GM23248 (cell line): ENCODE measurements around the gene RIC1. TPM values are rescaled to one million over a fixed set of nuclear protein-coding genes. Genes with fewer than 3 reads are reported as not detected.
A peak's percentile ranks its signal among the peaks of the same experiment; 100 is the strongest.

ENCODE experiments used
- DNase-seq: peaks from one replicate; pipeline ENCODE4 v3.0.0-alpha.2; 2015
- H2AFZ ChIP-seq: fragments of 200-600 bp; sonication (generic); 2 replicates; pipeline ENCODE4 v1.6.1; 2016; ENCODE audit warnings: antibody characterized with exemption
- H3F3A ChIP-seq: fragments of 200-600 bp; sonication (generic); 2 replicates; pipeline ENCODE4 v1.6.1; 2016; ENCODE audit warnings: mild to moderate bottlenecking, antibody characterized with exemption, mixed run types; ENCODE audit not compliant: insufficient read depth
- H3K27ac ChIP-seq: fragments of 200-600 bp; sonication (generic); 2 replicates; pipeline ENCODE4 v1.5.1; 2016; ENCODE audit warnings: mild to moderate bottlenecking
- H3K27me3 ChIP-seq: fragments of 200-600 bp; sonication (generic); replicated peaks from 2 replicates; pipeline ENCODE4 v1.6.1; 2016; ENCODE audit warnings: mild to moderate bottlenecking; ENCODE audit not compliant: insufficient read depth
- H3K36me3 ChIP-seq: fragments of 200-600 bp; sonication (generic); 2 replicates; pipeline ENCODE4 v1.6.1; 2016; ENCODE audit warnings: low read depth, mild to moderate bottlenecking
- H3K4me1 ChIP-seq: fragments of 200-600 bp; sonication (generic); 2 replicates; pipeline ENCODE4 v1.6.1; 2016; ENCODE audit warnings: mild to moderate bottlenecking; ENCODE audit not compliant: insufficient read depth
- H3K4me2 ChIP-seq: fragments of 200-600 bp; sonication (generic); one replicate; pipeline ENCODE4 v1.6.1; 2016; ENCODE audit warnings: mild to moderate bottlenecking; ENCODE audit not compliant: unreplicated experiment
- H3K4me3 ChIP-seq: fragments of 200-600 bp; sonication (generic); 2 replicates; pipeline ENCODE4 v1.5.1; 2016; ENCODE audit warnings: mild to moderate bottlenecking
- H3K79me2 ChIP-seq: fragments of 200-600 bp; sonication (generic); 2 replicates; pipeline ENCODE4 v1.6.1; 2016; ENCODE audit warnings: mild to moderate bottlenecking; ENCODE audit not compliant: insufficient read depth
- H3K9ac ChIP-seq: fragments of 200-600 bp; sonication (generic); 2 replicates; pipeline ENCODE4 v1.6.1; 2016; ENCODE audit warnings: mild to moderate bottlenecking
- H3K9me2 ChIP-seq: fragments of 200-600 bp; sonication (generic); 2 replicates; pipeline ENCODE4 v1.6.1; 2016; ENCODE audit warnings: mixed run types, mild to moderate bottlenecking, moderate library complexity; ENCODE audit not compliant: insufficient read depth
- H3K9me3 ChIP-seq: fragments of 200-600 bp; sonication (generic); one replicate; pipeline ENCODE4 v1.6.1; 2017; ENCODE audit warnings: low read depth
- H4K20me1 ChIP-seq: fragments of 200-600 bp; sonication (generic); 2 replicates; pipeline ENCODE4 v1.6.0; 2016; ENCODE audit not compliant: insufficient read depth
- EZH2 ChIP-seq: fragments of 200-600 bp; sonication (generic); IDR thresholded peaks from 2 replicates; pipeline ENCODE4 v1.6.1; 2018; ENCODE audit warnings: antibody characterized with exemption, mild to moderate bottlenecking; ENCODE audit not compliant: insufficient read depth, poor library complexity, severe bottlenecking
- EZH2phosphoT487 ChIP-seq: fragments of 200-600 bp; sonication (generic); IDR thresholded peaks from 2 replicates; pipeline ENCODE4 v1.6.1; 2018; ENCODE audit warnings: antibody characterized with exemption, moderate library complexity, mild to moderate bottlenecking, low read depth; ENCODE audit not compliant: insufficient read depth
- WGBS, 2 experiments: methylation state at CpG; one replicate each; pipeline ENCODE4 v1.1.6; 2015 to 2017; ENCODE audit warnings: low lambda C conversion rate in 2 of 2, low coverage in 1 of 2; ENCODE audit errors: missing lambda C conversion rate in 2 of 2; 5-methylcytosine and 5-hydroxymethylcytosine counted together
- in situ Hi-C: fragments of 300-500 bp; cut with MboI; formaldehyde crosslinking; loops from 2 replicates; pipeline ENCODE4 v1.15.0; 2020
- polyA plus RNA-seq: library from polyadenylated mRNA; unstranded; fragments of >200 nt; fragmentation: Nextera tagmentation; extraction: Ambion mirVana; gene quantifications from 2 replicates; pipeline ENCODE4 v1.2.1, GENCODE V29; 2016
- total RNA-seq: library from RNA; depleted of rRNA; stranded (reverse); fragments of >200 nt; shearing (Covaris generic); gene quantifications from 2 replicates; pipeline ENCODE4 v1.2.3, GENCODE V29; 2014

Gene RIC1
- total and polyA plus RNA-seq, 2 experiments from 2014 or later, result 13.0 to 48.7 TPM

DNA sequence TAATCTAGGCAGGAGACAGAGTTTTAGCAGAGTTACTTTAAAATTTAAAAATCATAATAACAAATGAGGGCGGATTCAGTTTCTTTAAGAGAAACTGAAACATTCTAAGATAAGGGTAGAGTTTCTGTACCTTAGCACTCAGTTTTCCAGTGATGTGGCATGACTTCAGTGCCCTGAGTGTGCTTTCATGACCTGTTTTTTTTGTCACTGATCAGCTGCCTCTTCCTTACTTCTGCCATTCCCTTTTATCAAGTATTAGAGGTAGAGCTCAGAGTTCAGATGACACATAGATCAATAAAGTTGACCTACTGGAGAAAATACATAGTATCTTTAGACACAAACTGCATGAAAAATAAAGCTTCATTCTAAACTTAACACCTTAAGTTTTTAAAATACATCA, 121.7 kb downstream of the RIC1 start:
- Histone ChIP-seq H4K20me1 (no peaks in the 10 kb centered on the region), H3K36me3 (peaks cover 68% of the 10 kb centered on the region), H3K79me2 (no peaks in the 10 kb centered on the region), H3K27me3 (no peaks in the 10 kb centered on the region), H3K27ac (no peak overlapping the region), H3K4me2 (no peak overlapping the region), H3K9me3 (no peaks in the 10 kb centered on the region), H3K9ac (no peak overlapping the region), H3K4me1 (no peaks in the 10 kb centered on the region), H3F3A (no peaks in the 10 kb centered on the region), H3K9me2 (no peaks in the 10 kb centered on the region), H2AFZ (no peak overlapping the region), H3K4me3 (no peak overlapping the region)
- in situ Hi-C loops, result no loop called here
- DNase-seq, result no peak
- no peak for TF ChIP-seq EZH2
- 97 to 100% methylated on average over 1 of the region's 1 CpG for WGBS, 2 experiments

DNA sequence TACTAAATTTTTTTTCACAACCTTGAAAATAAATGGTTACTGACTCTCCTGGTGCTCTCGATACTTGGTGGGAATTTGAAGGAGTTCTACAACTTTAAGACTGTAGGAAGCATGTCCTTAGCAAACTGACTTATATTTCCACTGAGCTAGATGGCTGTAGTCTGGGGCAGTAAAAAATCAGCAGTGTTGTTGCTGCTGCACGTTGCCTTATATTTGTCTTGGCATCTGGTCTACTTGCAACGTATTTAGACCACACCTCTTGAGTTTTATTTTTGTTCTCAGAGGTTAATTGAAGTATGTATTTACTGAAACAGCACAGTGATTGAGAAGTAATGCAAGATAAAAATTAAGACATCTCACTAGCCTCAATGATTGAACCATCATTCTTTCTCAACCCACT, 127.7 kb downstream of the RIC1 start:
- Histone ChIP-seq H3K79me2 (no peaks in the 10 kb centered on the region), H3K27ac (no peak overlapping the region), H2AFZ (no peak overlapping the region), H4K20me1 (no peaks in the 10 kb centered on the region), H3K4me2 (no peak overlapping the region), H3K9me3 (no peaks in the 10 kb centered on the region), H3K4me1 (no peaks in the 10 kb centered on the region), H3K36me3 (peaks cover 58% of the 10 kb centered on the region), H3K27me3 (no peaks in the 10 kb centered on the region), H3F3A (peaks cover 19% of the 10 kb centered on the region), H3K4me3 (no peak overlapping the region), H3K9me2 (no peaks in the 10 kb centered on the region), H3K9ac (no peak overlapping the region)
- in situ Hi-C loops, result no loop called here
- WGBS, 2 experiments, result 94 to 99% methylated on average over 3 of the region's 3 CpGs
- no peak for DNase-seq
- TF ChIP-seq EZH2phosphoT487 (no peak), EZH2 (no peak)

DNA sequence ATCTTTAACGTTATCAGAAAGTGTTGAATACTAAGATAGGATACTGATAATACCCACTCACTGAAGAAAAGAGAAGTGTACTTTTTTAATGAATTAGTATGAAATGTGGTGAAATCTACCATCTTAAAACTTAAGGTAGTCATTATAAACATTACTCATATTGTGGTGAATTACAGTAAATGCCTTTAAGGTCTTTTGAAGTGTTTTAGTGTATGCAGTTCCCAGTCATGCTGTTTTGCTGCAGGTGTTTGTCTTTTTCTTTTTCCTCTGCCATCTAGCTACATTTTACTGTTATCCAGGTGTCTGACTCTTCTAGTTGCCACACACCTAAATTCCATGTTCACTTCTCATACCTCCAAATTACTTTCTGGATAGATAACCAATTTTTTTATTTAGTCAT, 131.4 kb downstream of the RIC1 start:
- Histone ChIP-seq H3K9me3 (no peaks in the 10 kb centered on the region), H4K20me1 (no peaks in the 10 kb centered on the region), H3K4me3 (no peak overlapping the region), H3K9me2 (no peaks in the 10 kb centered on the region), H3K4me2 (no peak overlapping the region), H3K4me1 (peaks cover 9% of the 10 kb centered on the region; the same call in 1 of the 2 replicates), H3K9ac (no peak overlapping the region), H3K36me3 (peaks cover 66% of the 10 kb centered on the region), H3K27ac (no peak overlapping the region), H3F3A (peaks cover 34% of the 10 kb centered on the region), H2AFZ (no peak overlapping the region), H3K27me3 (no peaks in the 10 kb centered on the region), H3K79me2 (no peaks in the 10 kb centered on the region)
- TF ChIP-seq EZH2 (no peak), EZH2phosphoT487 (no peak)
- WGBS, 2 experiments, result 58% methylated on average over 1 of the region's 1 CpG
- peak; percentile 13 for DNase-seq
- in situ Hi-C loops, result no loop called here

DNA sequence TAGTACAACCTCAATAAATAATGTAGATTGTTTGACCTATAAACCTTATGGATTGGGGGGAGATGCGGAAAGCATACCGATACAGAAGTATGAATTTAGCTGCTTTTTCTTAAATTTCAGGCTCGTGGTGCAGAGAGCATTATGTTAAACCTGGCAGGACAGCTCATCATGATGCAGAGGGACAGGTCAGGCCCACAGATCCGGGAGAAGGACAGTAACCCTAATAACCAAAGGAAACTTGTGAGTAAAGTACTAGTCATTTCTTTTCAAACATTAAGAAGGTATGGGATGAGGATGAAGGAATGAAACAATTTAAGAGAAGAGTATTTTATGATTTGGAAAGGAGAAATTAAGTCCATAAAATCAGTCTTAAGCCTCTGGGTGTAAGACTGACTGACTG, 133.5 kb downstream of the RIC1 start:
- no peak overlapping the region for H3K9ac ChIP-seq
- 30 to 37% methylated on average over 4 of the region's 4 CpGs for WGBS, 2 experiments
- H3K79me2 ChIP-seq, result no peaks in the 10 kb centered on the region
- H3K36me3 ChIP-seq, result peaks cover 63% of the 10 kb centered on the region
- no peak overlapping the region for H3K4me3 ChIP-seq
- peak overlapping the region; percentile 19 for H3K4me2 ChIP-seq
- TF ChIP-seq EZH2phosphoT487, result no peak
- no peak for TF ChIP-seq EZH2
- H3K4me1 ChIP-seq, result peaks cover 9% of the 10 kb centered on the region; the same call in 1 of the 2 replicates
- H3K9me3 ChIP-seq, result no peaks in the 10 kb centered on the region
- DNase-seq, result peak; percentile 48
- H3K27ac ChIP-seq, result no peak overlapping the region
- no peaks in the 10 kb centered on the region for H3K9me2 ChIP-seq
- no peak overlapping the region for H2AFZ ChIP-seq
- H3K27me3 ChIP-seq, result no peaks in the 10 kb centered on the region
- peaks cover 28% of the 10 kb centered on the region for H3F3A ChIP-seq
- in situ Hi-C loops, result no loop called here
- H4K20me1 ChIP-seq, result no peaks in the 10 kb centered on the region
